Measurements from ENCODE around the gene MRPL22.
A peak's percentile ranks its signal among the peaks of the same experiment; 100 is the strongest.
"Not testable (repeated sequence)": the region's sequence is repeated elsewhere in the genome, so short reads cannot be mapped to it uniquely, and the experiment has no call there.

Gene MRPL22

DNA sequence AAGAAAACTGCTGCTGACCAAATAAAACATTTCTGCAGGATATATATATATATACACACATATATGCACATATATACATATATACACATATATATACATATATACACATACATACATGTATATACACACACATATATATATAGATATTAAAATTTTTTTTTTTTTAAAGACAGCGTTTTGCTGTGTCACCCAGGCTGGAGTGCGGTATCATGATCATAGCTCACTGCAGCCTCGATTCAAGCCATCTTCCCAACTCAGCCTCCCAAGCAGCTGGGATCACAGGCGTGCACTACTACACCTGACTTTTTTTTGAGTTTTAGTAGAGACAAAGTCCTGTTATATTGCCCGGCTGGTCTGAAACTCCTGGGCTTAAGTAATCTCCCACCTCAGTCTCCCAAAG, 2.7 kb downstream of the MRPL22 start:
- no peak for DNase-seq

DNA sequence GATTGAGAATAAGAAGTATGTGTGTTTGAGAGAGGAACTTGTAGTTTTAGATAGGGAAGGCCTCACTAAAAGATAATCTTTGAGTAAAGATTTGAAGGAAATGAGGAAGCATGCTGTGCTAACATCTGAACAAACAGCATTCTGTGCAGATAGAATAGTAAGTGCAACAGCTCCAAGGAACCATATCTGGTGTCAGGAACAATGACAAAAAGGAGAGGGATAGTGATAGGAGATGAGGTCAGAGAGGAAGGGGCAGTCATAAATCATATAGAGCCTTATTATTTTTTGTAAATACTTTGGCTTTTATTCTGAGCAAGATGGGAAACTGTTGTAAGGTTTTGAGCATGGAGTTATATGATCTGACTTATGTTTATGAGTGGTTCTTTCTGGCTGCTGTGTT, 3.8 kb downstream of the MRPL22 start:
- DNase-seq, result no peak

DNA sequence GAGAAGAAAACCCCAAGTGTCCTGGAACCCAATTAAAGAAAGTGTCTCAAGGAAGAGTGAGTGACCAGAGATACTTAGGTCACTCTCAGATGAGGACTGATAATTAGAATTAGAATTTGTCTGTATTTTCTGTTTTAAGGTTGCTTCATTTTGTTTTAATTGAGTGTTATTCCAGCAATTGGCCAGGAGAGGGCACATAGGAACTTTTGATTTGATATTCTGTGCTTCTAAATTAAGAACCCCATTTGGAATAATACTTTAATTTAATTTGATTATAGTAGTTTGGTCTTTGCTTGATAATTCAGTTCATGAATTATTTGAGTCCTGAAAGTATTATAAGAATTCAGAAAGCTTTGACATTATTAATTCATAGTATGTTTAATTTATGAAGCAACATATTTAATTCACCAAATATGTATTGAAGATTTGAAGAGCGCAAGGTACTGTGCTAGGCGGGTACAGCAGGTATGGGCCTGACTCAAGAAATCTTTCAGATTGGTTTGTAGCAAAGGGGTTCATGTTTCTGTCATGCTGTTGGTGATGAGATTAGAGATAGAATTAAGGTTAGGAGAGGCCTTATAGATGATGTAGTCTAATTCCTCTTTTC, 4.9 kb downstream of the MRPL22 start:
- DNase-seq, result peak; percentile 36

DNA sequence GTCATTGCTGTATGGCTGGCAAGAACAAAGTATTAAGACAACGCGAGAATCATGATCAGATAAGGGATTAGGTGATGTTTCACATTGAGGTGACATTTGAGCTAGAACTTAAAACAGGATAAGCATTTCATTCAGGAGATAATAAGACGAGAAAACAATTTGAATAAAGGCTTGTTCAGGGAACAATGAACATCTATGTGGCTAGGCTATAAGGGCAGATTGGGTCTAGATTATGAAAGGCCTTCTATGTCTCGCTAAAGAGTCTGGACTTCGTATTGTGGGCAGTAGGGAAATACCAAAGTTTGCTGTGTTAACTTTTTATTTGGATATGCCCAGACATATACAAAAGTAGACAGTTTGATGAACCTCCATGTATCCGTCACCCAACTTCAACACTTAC, 6.9 kb downstream of the MRPL22 start:
- no peak for DNase-seq

DNA sequence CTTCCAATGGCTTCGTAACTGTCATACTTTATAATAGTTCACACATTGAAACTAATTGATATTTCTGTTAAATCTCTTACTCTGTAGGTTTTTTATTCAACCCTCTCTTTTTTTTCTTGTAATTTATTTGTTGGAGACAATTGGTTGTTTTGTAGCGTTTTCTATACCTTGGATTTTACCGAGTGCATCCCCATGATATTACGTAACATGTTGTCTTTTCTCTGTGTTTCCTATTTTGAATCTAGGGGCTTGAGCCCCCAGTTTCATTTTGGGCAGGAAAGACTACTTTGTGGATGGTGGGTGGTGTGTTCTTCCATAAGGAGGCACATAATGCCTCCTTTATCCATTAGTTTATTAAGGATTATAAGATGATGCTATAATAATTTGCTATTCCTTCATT, 7.4 kb downstream of the MRPL22 start:
- DNase-seq, result no peak

DNA sequence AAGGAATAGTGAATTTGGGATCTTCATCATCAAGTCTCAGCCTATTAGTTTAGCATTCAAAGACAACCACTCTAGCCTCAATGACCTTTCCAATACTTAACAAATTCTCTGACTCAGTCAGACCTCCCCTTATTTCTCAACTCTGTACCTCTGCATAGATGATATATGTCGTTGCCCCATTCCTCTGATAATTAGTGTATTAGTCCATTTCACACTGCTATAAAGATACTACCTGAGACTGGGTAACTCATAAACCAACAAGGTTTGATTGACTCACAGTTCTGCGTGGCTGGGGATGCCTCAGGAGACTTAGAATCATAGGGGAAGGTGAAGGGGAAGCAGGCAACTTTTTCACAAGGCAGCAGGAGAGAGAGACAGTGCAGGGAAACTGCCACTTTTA, 8.9 kb downstream of the MRPL22 start:
- no peak for DNase-seq

DNA sequence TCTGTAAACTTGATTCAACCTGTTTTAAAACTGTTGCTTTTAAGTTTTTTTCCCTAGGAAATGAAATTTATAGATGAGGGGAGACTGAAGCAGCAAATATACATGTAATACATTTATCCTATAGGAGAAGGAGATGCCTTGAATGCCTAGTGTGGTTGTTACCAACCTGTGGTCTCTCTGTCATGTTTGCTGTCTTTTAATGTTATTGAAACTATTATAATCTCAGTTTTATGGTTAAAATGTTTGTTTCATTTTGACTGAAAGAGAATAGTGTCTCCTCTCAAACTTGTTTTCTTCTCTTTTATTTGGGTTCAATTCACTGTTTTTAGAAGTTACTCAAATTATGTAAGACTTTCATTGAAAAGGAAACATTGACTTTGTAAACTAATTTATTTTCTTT, 15.8 kb downstream of the MRPL22 start:
- DNase-seq, result no peak

DNA sequence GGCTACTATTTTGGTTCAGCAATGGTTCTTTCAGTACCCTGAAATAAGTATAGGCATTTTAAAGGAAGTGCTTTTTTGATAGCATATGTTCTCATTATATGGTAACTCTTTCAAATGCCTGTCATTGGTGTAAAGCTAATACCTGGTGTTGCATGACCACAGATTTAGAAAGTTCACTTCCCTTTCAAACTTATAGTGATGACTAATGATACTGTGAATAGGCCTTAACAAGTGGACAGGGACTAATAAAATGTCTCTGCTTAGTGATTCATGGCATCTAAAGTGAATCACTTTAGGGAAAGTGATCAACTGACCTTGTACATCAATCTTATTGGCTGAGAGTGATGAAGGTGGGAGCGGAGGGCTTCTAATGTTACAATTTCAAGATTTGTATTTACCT, 21.6 kb downstream of the MRPL22 start:
- DNase-seq, result no peak

DNA sequence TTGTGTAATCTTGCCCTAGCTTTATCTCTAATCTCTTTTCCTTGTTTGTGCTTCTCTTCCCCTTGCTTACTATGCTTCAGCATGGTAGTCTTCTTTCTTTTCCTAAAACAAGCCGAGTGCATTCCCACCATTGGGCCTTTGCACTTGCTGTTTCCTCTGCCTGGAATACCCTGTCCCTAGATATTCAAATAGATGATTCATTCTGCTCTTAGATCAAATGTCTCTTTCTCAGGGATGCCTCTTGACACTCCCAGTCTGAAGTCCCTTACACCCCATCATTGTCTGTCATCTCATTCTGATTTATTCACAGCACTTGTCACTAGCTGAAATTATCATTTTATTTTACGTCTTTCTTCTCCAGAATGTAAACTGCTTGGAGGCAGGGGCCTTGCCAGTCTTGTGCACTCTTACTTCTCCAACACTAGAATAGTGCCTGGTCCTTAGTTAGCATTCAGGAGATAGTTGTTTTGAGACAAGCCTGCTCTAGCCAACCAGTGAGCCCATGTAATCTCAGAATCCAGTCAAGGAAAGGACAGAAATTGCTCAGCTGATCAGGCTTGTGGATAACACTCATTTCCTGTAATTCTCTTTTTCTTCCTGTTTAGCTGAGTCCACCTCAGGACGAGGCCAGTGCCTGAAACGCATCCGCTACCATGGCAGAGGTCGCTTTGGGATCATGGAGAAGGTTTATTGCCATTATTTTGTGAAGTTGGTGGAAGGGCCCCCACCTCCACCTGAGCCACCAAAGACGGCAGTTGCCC, 25.4 kb downstream of the MRPL22 start:
- no peak for DNase-seq

DNA sequence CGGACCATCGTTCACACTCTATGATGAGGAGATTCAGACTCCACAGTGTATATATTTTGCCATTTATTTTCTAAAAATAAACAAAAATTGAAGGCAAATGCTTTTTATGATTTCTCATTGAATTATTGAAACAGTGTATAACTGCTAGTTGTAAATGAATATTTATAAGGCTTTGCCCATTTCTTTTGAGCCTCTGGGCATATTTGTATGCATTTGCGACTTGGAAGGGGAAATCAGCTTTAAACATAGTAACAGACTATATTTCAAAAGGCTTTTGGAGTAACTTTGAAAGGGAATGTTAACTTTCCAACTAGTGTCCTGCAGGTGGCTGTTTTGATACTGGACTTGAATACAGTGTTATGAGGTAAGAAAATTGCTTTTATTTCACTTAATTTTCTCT, 26.0 kb downstream of the MRPL22 start:
- DNase-seq, result no peak

DNA sequence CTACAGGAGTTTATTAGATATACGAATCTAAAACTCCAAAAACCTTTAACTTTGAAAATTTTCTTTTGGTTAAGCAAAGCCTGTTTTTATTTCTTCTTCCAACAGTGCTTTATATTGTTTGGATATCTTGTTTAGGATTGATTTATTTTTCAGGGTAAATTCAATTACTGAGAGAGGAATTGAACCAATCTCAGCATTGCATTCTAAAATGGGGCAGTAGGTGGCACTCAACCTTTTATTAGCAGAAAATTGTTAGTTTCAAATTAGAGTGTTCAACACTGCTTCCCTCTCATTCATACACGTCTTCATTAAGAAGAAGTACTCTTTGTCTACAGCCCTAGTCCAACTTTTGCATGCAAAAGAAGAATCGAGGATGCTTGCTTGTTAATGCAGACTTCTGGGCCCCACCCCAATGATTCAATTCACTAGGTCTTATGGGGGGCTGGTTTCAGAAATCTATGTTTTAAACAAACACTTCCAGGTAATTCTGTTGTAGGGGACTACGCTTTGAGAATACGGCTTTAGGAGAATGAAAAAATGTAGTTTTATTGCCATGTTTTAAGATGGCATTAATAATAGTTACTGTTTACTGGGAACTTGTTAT, 26.6 kb downstream of the MRPL22 start:
- no peak for DNase-seq

DNA sequence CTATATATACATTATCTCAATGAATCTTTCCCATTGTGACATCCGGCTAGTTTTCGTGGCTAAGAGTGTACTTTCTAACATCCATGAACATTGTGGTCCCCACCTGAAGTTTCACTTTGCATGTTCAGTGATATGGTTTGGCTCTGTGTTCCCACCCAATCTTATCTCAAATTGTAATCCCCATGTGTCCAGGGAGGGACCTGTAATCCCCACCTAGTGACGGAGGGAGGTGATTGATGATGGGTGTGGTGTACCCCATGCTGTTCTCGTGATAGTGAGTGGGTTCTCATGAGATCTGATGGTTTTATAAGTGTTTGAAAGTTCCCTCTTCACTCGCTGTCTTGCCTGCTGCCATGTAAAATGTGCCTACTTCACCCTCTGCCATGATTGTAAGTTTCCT, 28.1 kb downstream of the MRPL22 start:
- DNase-seq, result no peak

DNA sequence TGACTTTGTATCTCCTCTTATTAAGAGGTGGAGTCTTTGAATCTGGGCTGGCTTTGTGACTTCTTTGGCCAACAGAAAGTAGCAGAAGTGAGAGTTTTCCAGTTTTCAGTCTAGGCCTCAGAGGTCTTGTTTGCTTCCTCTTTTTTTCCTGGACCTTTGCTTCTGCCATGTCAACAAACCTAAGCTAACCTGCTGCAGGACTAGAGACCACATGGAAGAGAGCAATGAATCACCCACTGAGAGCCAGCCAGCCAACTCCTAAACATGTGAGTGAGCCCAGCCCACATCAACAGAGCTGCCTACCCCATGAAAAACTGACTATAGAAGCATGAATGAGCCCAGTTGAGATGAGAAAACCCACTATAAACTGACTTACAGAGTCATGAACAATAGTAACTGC, 29.9 kb downstream of the MRPL22 start:
- no peak for DNase-seq

DNA sequence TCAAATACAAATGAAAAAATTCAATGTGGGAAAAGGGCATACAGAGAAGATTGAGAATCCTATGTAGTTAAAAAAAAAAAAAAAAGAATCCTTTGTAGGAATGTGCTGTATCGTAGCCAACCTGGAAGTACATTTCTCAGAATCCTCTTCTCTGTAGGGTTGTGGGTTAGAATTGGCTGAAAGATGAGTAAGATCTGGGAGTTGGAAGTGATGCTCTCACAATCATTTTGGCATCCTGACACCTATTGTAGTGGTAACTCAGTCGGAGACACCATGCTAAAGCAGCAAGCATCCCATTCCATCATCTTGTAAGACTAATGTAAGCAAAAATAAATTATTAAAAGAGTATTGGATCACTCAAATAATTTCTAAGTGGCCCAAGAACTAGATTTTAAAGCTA, 30.6 kb downstream of the MRPL22 start:
- no peak for DNase-seq

DNA sequence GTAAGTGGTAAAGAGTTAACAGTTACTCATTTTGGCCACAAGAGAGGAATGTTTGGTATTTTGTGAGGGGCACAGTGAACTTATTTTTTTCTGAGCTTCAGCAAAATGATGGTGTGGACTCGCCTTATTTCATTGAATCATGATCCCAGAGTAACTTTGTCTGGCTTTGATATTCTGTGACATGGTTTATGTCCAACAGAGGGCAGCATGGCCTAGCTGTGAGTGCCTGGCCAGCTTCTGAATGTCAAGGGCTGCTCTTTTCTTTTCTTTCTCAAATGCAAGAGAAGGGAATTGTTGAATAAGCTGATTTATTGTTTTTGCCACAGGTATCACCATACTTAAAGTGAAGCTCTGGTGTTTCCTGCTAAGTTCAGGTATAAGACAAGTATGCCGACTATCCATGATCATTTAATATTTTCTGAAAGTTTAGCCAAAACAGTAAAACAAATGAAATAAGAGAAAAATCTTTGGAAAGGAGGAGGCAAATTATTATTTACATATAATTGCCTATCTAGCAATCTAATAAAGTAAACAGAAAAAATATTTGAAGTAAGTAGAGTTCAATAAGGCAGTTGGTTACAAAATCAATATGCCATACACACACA, 31.7 kb downstream of the MRPL22 start:
- DNase-seq, result no peak

DNA sequence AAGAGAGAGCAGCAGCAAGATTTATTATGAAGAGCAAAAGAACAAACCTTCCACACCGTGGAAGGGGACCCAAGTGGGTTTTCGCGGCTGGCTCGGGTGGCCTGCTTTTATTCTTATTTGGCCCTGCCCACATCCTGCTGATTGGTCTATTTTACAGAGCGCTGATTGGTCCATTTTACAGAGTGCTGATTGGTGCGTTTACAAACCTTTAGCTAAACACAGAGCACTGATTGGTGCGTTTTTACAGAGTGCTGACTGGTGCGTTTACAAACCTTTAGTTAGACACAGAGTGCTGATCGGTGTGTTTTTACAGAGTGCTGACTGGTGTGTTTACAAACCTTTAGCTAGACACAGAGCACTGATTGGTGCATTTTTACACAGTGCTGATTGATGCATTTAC, 35.2 kb downstream of the MRPL22 start:
- not testable (repeated sequence) for DNase-seq

DNA sequence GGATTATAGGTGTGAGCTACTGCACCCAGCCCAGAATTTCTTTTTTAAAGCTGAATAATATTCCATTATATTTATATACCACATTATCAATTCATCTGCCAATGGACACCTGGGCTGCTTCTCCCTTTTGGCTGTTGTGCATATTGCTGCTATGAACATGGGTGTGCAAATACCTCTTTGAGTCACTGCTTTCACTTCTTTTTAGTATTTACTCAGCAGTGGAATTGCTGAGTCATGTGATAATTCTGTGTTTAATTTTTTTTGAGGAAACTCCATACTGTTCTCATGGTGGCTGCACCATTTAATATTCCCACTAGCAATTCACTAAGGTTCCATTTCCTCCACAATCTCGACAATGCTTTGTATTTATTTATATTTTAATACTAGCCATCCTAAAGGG, 36.5 kb downstream of the MRPL22 start:
- no peak for DNase-seq

DNA sequence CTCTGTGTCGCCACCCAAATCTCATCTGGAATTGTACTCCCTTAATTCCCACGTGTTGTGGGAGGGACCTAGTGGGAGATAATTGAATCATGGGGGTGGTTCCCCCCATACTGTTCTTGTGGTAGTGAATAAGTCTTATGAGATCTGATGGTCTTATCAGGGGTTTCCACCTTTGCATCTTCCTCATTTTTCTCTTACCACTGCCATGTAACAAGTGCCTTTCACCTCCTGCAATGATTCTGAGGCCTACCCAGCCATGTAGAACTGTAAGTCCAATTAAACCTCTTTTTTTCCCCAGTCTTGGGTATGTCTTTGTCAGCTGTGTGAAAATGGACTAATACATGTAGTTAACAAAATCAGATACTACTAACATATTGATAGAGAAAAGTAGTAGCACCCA, 37.4 kb downstream of the MRPL22 start:
- DNase-seq, result not testable (repeated sequence)

DNA sequence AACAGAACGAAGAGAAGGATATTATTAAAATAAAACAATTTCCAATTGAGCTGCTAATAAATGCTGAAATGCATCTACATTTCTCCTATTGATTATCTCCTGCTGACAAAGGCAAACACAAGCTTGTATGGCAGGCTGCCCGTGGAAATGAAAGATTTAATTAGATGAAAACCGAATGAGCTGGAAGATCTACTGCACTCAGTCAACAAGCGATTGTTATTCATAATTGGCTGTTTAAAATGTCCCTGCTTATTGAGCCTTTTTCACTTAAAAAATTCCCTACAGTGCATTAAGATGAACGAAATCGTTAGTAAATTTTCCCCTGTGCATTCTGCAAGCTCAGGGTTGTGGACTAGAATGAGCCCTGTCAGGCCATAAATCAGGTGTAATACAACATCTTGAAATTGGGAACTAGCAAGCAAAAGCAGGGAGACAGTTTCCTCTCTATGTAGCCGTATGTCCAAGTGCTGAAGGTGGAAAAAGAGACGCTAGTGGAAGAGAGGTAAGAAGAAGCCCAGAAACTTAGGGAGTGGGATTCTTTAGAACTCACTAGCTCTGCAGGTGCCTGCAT, 44.2 kb downstream of the MRPL22 start:
- no peak for DNase-seq

DNA sequence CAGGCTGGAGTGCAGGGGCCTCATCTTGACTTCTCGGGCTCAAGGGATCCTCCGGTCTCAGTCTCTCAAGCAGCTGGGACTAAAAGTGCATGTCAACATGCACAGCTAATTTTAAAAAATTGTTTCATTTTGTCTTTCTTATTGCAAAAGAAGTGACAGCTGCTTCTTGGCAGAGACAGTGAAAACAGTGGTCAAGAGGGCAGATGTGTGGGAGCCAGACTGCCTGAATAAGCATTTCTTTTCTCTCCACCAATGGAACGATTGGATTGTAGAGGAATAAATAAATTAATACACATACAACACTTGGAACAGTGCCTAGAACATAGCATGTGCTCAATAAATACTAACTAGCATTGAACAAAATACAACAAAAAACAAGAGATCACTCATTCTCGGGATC, 45.3 kb downstream of the MRPL22 start:
- DNase-seq, result no peak

DNA sequence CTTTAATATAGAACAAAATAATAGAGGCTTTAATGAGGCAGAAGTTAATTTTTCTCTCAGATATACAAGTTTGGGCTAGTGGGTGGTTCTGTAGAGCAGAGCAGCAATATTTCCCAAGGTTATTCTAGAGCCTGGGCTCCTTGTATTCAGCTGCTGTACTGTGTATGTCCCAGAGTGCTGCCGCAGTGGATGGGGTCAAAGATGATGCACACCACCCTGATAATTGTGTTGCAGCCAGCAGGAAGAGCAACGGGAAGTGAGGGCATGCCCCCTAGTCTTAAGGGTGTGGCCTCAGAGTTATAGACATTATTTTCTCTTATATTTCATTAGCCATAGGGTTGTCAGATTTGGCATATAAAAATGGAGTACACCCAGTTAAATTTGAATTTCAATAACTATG, 48.8 kb downstream of the MRPL22 start:
- DNase-seq, result no peak

DNA sequence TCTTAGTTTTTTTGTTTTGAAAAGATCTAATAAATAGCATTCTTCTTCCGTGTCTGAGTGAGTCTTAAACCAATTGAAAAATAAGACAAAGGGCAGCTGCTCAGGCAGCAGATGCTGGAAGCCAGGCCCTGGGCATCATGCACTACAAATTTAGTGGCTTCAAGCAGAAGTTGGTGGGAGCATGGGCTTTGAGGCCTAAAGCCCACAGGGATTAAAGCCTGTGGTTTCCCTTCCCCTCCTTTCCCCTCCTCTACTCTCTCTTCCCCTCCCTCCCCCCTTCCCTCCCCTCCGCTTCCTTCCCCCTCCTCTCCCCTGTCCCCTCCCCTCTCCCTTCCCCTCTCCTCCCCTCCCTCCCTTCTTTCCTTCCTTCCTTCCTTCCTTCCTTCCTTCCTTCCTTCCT, 52.6 kb downstream of the MRPL22 start:
- DNase-seq, result no peak

DNA sequence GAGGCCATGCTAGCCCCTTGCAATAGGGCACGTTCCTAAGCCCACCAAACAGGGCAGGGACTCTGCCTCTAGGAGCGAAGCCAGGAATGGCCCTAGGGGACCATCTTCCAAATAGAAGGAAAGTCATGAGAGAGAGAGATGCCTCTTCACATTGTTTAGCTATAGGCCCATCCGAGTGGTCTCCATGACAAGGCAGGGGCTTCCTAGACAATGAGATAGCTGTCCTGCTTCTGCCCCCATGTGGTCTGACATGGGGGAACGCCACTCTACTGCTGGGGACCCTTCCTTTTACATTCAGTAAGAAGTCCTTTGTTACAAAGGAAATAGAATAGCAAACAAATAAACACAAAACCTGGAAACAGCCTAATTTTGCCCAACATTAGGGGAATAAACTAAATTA, 54.8 kb downstream of the MRPL22 start:
- no peak for DNase-seq

DNA sequence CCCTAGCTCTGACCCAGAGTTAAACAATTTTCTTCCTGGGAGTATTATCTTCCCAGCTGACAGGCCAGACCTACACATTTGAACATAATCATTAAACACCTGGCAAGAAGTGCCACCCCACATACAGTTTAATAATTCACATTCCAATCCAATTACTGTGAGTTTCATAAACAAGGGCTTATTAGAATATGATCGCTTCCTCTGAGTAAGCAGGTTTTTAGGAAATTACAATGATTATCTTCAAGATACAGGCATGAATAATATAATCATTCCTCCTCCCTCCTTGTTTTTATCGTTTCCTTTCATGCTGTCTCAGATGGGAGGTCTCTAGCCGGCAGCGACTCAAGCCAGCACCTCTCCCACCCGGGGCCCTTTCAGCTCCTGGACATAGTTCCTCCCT, 56.9 kb downstream of the MRPL22 start:
- no peak for DNase-seq

All from CD4-positive, alpha-beta T cell treated with Interleukin-12 subunit alpha and Interleukin-12 subunit beta, for 1 hour (primary cell).